Spleen (tissue), 7 donors: ENCODE data around the gene SCUBE1.

Experiments
- POLR2A ChIP-seq, 3 donors: fragments of 450-650 bp; IDR thresholded peaks; one replicate each; pipeline ENCODE4 v1.5.1; 2017; ENCODE audit warnings: antibody characterized with exemption in 3 of 3, mild to moderate bottlenecking in 1 of 3
- POLR2AphosphoS5 ChIP-seq, 3 donors: sonication (generic); formaldehyde crosslinking; IDR thresholded peaks; one replicate each; pipeline ENCODE4 v1.5.1; 2017; ENCODE audit warnings: antibody characterized with exemption in 3 of 3
- TF ChIP-seq, protein P1 (sequence below), 11 experiments: fragments of 200-600 bp in 7 of 11; fragments of 450-650 bp in 4 of 11; sonication (generic) in 4 of 11; IDR thresholded peaks in 8 of 11; conservative IDR thresholded peaks in 3 of 11; 1 replicate in 7 of 11; 2 replicates in 4 of 11; pipeline versions ENCODE4 v1.4.0 to v1.8.0; 2016 to 2021; ENCODE audit warnings: antibody characterized with exemption in 11 of 11, inconsistent platforms in 4 of 11, mild to moderate bottlenecking in 1 of 11
- donor health status: DM: no; HTN: no; CAD: no; lungs with moderate emphysema.
- donor health status: DM: no; HTN: no; CAD: no.
- donor health status: DM: no; HTN: no; CAD: no.

DNA sequence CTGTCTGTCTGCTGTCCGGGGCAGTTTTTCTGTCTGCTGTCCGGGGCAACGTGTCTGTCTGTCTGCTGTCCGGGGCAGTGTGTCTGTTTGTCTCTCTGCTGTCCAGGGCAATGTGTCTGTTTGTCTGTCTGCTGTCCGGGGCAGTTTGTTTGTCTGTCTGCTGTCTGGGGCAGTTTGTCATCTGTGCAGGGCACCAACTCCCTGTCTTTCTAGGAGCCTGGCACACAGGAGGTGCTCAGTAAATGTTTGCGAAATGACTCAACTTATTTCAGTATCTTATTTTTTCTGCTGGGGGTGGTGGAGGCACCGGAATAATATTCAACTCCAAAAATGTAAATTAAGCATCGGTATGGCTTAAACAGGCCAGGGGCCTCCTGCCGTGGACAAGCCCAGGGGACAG, 144.2 kb downstream of the SCUBE1 start:
- TF ChIP-seq POLR2A (IDR thresholded peaks at IDR 0.05) (no peak), POLR2AphosphoS5 (IDR thresholded peaks at IDR 0.05) (no peak)
- TF ChIP-seq, protein P1, sequence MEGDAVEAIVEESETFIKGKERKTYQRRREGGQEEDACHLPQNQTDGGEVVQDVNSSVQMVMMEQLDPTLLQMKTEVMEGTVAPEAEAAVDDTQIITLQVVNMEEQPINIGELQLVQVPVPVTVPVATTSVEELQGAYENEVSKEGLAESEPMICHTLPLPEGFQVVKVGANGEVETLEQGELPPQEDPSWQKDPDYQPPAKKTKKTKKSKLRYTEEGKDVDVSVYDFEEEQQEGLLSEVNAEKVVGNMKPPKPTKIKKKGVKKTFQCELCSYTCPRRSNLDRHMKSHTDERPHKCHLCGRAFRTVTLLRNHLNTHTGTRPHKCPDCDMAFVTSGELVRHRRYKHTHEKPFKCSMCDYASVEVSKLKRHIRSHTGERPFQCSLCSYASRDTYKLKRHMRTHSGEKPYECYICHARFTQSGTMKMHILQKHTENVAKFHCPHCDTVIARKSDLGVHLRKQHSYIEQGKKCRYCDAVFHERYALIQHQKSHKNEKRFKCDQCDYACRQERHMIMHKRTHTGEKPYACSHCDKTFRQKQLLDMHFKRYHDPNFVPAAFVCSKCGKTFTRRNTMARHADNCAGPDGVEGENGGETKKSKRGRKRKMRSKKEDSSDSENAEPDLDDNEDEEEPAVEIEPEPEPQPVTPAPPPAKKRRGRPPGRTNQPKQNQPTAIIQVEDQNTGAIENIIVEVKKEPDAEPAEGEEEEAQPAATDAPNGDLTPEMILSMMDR (IDR thresholded peaks at IDR 0.05 in 8 of 11, conservative IDR thresholded peaks at IDR 0.05 in 3 of 11): no peak
